ENCODE results near the gene TMEM191B. TPM values are rescaled to one million over a fixed set of nuclear protein-coding genes. Genes with fewer than 3 reads are reported as not detected.
A peak's percentile ranks its signal among the peaks of the same experiment; 100 is the strongest.
"Not testable (repeated sequence)": the region's sequence is repeated elsewhere in the genome, so short reads cannot be mapped to it uniquely, and the experiment has no call there.

TMEM191B gene
- polyA plus RNA-seq (ENCODE audit: insufficient read length in 4 of 4): 1 to 10 TPM in 1 of 4 donors, under 1 TPM in 2, not detected in 1; 0.31 to 1.5 (median 0.43) TPM

- DNase-seq (ENCODE audit: low read depth in 4 of 4, low spot score in 3 of 4): not testable (repeated sequence)
These were observed at the start of gene TMEM191B for GRCh38 chr22:18527752-18528596. Gene TMEM191B, plus strand, starts transcription at chr22:18527802. Its CDS starts 179 bp downstream, at chr22:18527981.

DNA sequence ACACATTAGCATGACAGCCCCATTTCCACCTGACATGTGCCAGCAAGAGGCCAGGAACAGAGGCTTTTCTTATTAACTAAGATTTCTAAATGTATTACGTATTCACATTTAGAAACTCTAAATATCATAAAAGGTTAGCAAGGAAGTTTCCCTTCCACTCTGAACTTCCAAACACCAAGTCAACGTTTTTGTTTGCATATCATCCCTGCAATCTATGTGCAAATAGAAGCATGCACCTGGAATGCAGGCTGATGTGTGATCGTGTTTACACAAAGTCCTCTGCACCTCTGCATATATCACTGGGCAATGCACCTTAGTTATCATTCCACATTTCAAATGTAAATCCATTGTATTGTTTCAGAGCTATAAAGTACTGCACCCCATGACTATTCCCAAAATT lies 31.4 kb upstream of the TMEM191B start:
- not testable (repeated sequence) for DNase-seq (ENCODE audit: low read depth in 4 of 4, low spot score in 3 of 4)

DNA sequence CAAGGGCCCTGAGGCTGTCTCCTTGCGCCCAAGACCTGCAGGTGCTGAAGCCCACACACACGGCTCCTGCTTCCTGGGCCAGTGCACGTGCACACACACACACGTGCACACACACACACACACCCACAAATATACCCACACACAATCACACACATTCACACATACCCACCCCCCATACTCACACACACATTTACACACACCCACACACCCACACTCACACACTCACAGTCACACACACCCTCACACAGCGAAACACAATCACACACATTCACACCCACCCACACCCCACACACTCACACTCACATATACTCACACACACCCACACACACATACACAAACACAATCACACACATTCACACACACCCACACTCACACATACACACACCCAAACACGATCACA lies 16.3 kb upstream of the TMEM191B start:
- not testable (repeated sequence) for DNase-seq (ENCODE audit: low read depth in 4 of 4, low spot score in 3 of 4)

GRCh38 chr22:18512378-18512777 lies 15.2 kb upstream of the TMEM191B start:
- DNase-seq (ENCODE audit: low read depth in 4 of 4, low spot score in 3 of 4): not testable (repeated sequence)

DNA sequence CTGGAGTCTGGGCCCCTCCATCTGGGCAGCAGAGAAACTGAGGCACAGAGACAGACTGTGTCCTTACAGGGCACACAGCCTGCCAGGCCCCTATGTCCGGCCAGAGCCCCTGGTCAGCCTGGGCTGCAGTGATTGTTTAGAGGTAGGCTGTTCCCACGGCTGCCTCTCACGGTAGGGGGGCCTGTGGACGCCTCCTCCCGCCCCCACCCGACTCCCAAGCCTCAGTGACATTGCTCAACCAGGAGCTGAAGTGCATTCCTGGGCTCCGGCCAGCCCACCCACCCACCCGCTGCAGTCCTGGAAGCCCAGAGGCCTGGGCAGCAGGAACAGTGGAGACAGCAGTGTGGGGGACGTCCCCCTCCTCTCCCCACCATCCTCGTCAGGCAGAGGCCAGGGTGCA lies 14.1 kb upstream of the TMEM191B start:
- DNase-seq (ENCODE audit: low read depth in 4 of 4, low spot score in 3 of 4): not testable (repeated sequence)

GRCh38 chr22:18518061-18518460 lies 9.5 kb upstream of the TMEM191B start, which contains the start of gene GGTLC3:
Gene GGTLC3, minus strand, starts transcription at chr22:18518161. Its CDS starts 264 bp downstream, at chr22:18517897.
- not testable (repeated sequence) for DNase-seq (ENCODE audit: low read depth in 4 of 4, low spot score in 3 of 4)

DNA sequence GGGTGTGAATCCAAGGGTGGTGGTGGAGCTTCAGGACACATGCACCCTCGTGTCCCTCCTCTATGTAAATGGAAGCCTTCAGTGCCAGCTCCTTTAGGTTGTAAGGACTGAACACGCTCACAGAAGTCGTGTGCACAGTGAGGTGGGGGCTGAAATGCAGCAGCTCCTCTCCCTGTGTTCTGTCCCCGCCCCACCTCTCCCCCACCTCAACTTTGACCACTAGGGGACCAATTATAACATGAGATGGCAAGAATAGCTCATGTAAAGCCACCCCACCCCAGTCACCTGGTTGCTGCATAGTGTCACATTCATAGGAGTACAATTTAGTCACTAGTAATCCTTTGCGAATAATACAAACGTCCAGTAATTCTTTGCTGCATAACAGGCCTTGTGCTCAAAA lies 4.8 kb upstream of the TMEM191B start:
- DNase-seq (ENCODE audit: low read depth in 4 of 4, low spot score in 3 of 4): not testable (repeated sequence)

DNA sequence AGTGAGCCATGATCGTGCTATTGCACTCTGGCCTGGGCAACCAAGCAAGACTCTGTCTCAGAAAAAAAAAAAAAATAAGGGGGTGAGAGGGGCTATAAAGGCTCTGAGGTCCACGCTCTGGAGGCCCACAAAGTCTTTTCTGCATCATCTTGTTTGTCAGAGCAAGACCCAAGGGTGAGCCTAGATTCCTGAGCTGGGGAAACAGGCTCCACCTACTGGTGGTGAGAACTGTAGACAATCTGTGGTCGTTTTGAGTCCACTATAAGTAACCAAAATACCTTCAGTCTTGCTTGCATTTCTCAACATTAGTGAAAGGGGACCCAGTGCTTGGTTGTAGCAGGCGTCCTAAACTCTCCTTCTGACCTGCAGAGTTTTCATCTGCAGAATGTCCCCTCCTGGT lies 4.3 kb upstream of the TMEM191B start:
- not testable (repeated sequence) for DNase-seq (ENCODE audit: low read depth in 4 of 4, low spot score in 3 of 4)

- DNase-seq (ENCODE audit: low read depth in 4 of 4, low spot score in 3 of 4): peak in 1 of 4 donors; percentile 20
These were observed 1.2 kb downstream of the TMEM191B start for GRCh38 chr22:18528597-18529415.

DNA sequence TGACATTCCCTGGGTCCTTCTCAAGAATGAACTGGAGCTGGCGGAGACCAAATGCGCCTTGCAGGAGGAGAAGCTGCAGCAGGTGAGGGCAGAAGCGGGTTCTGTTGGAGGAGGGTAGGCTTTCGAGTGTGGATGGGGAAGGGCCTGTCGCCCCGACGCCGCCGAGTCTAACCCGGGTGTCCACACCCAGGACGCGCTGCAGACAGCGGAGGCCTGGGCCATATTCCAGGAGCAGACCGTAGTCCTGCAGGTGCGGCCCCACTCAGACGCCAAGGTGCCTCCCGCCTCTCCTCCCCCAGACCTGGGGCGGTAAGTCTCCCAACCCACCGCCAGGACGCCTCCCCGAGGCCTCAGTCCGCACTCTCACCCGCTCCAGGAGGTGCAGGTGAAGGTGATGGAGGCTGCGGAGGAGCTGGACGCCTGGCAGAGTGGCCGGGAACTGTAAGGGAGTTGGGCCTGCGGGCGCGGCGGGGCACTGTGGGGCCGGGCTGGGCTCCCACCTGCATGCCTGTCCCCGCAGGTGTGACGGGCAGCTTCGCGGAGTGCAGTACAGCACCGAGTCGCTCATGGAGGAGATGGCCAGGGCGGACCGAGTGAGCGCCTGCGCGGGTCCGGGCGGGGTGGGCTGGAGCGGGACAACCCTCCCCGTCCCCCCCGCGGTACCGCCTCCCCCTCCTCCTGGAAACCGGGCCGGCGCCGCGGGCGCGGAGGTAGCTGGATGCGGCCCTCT lies 2.0 kb downstream of the TMEM191B start:
- DNase-seq (ENCODE audit: low read depth in 4 of 4, low spot score in 3 of 4): not testable (repeated sequence)

- not testable (repeated sequence) for DNase-seq (ENCODE audit: low read depth in 4 of 4, low spot score in 3 of 4)
These were observed 6.0 kb downstream of the TMEM191B start for GRCh38 chr22:18533633-18534032.

DNA sequence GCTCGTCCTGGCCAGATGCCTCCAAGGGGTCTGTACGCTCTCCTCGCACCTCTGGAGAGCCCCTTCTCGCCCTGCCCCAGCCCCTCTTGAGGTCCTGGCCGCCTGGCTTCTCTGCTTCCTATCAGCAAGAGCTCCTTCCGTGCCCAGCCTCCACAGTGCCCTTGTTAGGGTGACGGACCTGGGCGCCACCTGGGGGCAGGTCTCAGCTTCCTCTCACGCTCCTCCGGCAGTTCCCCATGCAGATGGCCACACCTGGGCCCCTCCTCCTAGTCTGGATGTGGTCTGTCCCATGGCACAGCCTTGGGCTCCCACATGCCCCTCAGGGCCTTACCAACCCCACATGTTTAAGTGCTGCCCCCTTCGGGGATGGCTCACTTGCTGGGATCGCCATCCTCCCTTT lies 6.7 kb downstream of the TMEM191B start:
- DNase-seq (ENCODE audit: low read depth in 4 of 4, low spot score in 3 of 4): not testable (repeated sequence)

- not testable (repeated sequence) for DNase-seq (ENCODE audit: low read depth in 4 of 4, low spot score in 3 of 4)
These were observed 12.4 kb downstream of the TMEM191B start for GRCh38 chr22:18539994-18540393.

DNA sequence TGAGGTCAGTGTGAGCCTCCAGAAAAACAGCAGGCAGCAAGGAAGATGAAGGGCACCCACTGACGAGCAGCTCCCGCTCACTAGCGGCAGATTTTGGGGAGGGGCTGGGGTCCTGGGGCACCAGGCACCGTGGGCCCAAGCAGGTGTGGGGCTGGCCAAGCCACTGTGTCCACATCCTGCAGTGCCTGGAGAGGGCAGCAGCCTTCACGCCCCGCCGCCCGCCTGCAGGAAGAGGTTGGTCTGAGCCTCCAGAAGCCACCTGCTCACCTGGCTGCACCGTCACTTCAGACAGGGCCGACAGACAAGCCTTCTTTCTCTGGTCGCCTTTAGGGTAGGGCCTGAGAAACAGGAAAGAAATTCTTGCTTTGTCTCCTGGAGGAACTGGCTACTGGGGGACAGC lies 15.8 kb downstream of the TMEM191B start:
- DNase-seq (ENCODE audit: low read depth in 4 of 4, low spot score in 3 of 4): not testable (repeated sequence)

- not testable (repeated sequence) for DNase-seq (ENCODE audit: low read depth in 4 of 4, low spot score in 3 of 4)
These were observed 17.0 kb downstream of the TMEM191B start for GRCh38 chr22:18544615-18545014.

DNA sequence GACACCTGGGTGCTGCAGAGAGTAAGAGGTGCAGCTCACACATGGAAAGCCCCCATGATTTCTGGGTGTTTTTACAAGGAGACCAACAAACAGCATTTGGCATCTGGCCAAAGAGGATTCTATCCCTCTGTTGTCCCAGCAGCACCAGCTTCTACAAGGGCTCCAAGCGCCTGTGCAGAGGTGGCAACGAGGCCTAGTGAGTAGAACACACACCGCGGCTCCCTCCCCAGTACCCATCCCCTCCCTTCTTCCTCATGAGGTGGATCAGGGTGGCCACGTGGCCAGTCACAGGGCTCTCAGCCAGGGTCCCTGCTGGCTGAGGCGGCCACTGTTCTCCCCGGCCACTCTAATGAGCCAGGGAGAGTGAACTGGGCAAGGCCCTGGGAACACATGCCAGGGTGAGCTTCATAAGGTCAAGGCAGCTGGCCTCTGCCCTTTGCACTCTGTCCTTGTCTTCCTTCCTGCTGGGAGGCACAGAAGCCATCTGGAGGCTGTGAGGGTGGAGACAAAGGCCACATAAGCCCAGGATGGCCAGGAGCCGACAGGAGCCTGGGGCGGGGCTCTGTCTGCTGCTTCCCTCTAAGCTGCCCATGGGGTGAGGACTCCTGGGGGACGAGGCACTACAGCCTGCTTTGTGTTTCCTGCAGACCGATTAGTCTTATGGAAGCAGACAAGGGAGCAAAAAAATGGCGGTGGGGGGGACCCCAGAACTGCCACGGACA lies 22.0 kb downstream of the TMEM191B start:
- not testable (repeated sequence) for DNase-seq (ENCODE audit: low read depth in 4 of 4, low spot score in 3 of 4)

DNA sequence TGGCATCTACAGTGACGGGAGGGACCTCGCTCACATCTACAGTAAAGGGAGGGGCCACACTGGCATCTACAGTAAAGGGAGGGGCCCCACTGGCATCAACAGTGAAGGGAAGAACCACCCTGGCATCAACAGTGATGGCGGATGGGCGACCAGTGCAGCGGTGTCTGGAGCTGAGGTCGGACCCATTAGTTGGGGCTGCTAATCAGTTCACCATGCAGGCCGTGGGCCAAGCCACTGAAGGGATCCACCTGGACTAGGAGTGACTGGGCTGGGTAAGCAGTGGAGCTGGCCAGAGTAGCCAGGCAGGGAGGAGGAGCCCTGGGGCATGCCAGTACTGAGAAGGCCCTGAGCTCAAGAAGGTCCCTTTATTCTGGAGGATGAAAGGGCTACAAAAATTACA lies 23.4 kb downstream of the TMEM191B start:
- DNase-seq (ENCODE audit: low read depth in 4 of 4, low spot score in 3 of 4): not testable (repeated sequence)

GRCh38 chr22:18552839-18553597 lies 25.4 kb downstream of the TMEM191B start:
- DNase-seq (ENCODE audit: low read depth in 4 of 4, low spot score in 3 of 4): not testable (repeated sequence)

Data from left renal pelvis (tissue), 4 donors.